Liver (tissue), 9 donors: ENCODE measurements around the gene FMO2. TPM values are rescaled to one million over a fixed set of nuclear protein-coding genes. Genes with fewer than 3 reads are reported as not detected.

Experiments
- DNase-seq: peaks from one replicate; pipeline ENCODE4 v3.0.0-alpha.2; 2017; ENCODE audit warnings: low spot score
- H3K27ac ChIP-seq, 2 donors: one replicate each; pipeline ENCODE4 v1.7.0; 2013; ENCODE audit warnings: inconsistent platforms in 2 of 2, low read length in 2 of 2, control low read depth in 1 of 2, low read depth in 1 of 2, mild to moderate bottlenecking in 1 of 2
- H3K27me3 ChIP-seq, 4 donors: one replicate each; pipeline versions ENCODE4 v1.6.1 to v1.7.0; 2013; ENCODE audit warnings: low read length in 3 of 4, inconsistent platforms in 1 of 4, mild to moderate bottlenecking in 1 of 4, moderate library complexity in 1 of 4; ENCODE audit not compliant: control insufficient read depth in 4 of 4, insufficient read depth in 4 of 4
- H3K36me3 ChIP-seq, 4 donors: one replicate each; pipeline versions ENCODE4 v1.6.1 to v1.7.0; 2013; ENCODE audit warnings: low read length in 3 of 4, mild to moderate bottlenecking in 3 of 4, low read depth in 1 of 4, moderate library complexity in 1 of 4; ENCODE audit not compliant: control insufficient read depth in 4 of 4, insufficient read depth in 3 of 4
- H3K4me1 ChIP-seq, 4 donors: one replicate each; pipeline versions ENCODE4 v1.6.1 to v1.7.0; 2013; ENCODE audit warnings: low read length in 3 of 4, mild to moderate bottlenecking in 3 of 4, moderate library complexity in 1 of 4; ENCODE audit not compliant: control insufficient read depth in 4 of 4, insufficient read depth in 4 of 4
- H3K4me3 ChIP-seq, 3 donors: one replicate each; pipeline versions ENCODE4 v1.6.1 to v1.7.0; 2013; ENCODE audit warnings: low read length in 3 of 3, control low read depth in 1 of 3, low read depth in 1 of 3, mild to moderate bottlenecking in 1 of 3
- H3K9ac ChIP-seq, 2 donors: one replicate each; pipeline ENCODE4 v1.7.0; 2013; ENCODE audit warnings: low read length in 2 of 2, mild to moderate bottlenecking in 2 of 2, moderate library complexity in 2 of 2, control low read depth in 1 of 2, low read depth in 1 of 2
- H3K9me3 ChIP-seq, 4 donors: one replicate each; pipeline versions ENCODE4 v1.6.1 to v1.7.0; 2013; ENCODE audit warnings: low read length in 3 of 4; ENCODE audit not compliant: control insufficient read depth in 4 of 4
- FOXA1 ChIP-seq: IDR thresholded peaks from 2 replicates; pipeline ENCODE4 v1.6.1; 2016; ENCODE audit warnings: antibody characterized with exemption
- JUND ChIP-seq, 2 donors: IDR thresholded peaks; 2 replicates each; pipeline ENCODE4 v1.6.1; 2016; ENCODE audit warnings: antibody characterized with exemption in 2 of 2
- NR2F2 ChIP-seq: IDR thresholded peaks from 2 replicates; pipeline ENCODE4 v1.6.1; 2016; ENCODE audit warnings: antibody characterized with exemption
- RAD21 ChIP-seq, 2 donors: IDR thresholded peaks; 2 replicates each; pipeline ENCODE4 v1.6.1; 2016; ENCODE audit warnings: antibody characterized with exemption in 2 of 2, mild to moderate bottlenecking in 2 of 2
- RXRA ChIP-seq, 2 donors: IDR thresholded peaks; 2 replicates each; pipeline ENCODE4 v1.6.1; 2017 to 2018; ENCODE audit warnings: antibody characterized with exemption in 2 of 2, mild to moderate bottlenecking in 1 of 2
- SP1 ChIP-seq: IDR thresholded peaks from 2 replicates; pipeline ENCODE4 v1.6.1; 2018; ENCODE audit warnings: antibody characterized with exemption, mild to moderate bottlenecking
- TAF1 ChIP-seq: conservative IDR thresholded peaks from 2 replicates; pipeline ENCODE4 v1.6.1; 2016; ENCODE audit warnings: antibody characterized with exemption, mild to moderate bottlenecking
- YY1 ChIP-seq: IDR thresholded peaks from 2 replicates; pipeline ENCODE4 v1.6.1; 2016; ENCODE audit warnings: antibody characterized with exemption, mild to moderate bottlenecking
- WGBS: extraction: QIAGEN DNeasy Blood & Tissue Kit; methylation state at CpG from one replicate; pipeline ENCODE4 v1.1.7; 2013; 5-methylcytosine and 5-hydroxymethylcytosine counted together
- polyA plus RNA-seq, 2 donors: library from polyadenylated mRNA; stranded (reverse) in 1 of 2; unstranded in 1 of 2; fragments of 200-250 nt in 1 of 2; fragments of >200 nt in 1 of 2; fragmentation: Nextera tagmentation in 1 of 2; extraction: Ambion mirVana in 1 of 2; gene quantifications; one replicate each; pipeline versions ENCODE4 v1.2.1 to v1.2.3, GENCODE V29; 2013 to 2015
- total RNA-seq, 2 donors: library from RNA; depleted of rRNA; stranded (reverse); fragments of >200 nt; gene quantifications; one replicate each; pipeline ENCODE4 v1.2.3, GENCODE V29; 2014
- TF ChIP-seq, protein P1 (sequence below): fragments of 150-350 bp; IDR thresholded peaks from 2 replicates; pipeline ENCODE4 v1.5.1; 2017; ENCODE audit warnings: improper control_type of control experiment, low read depth, low read length; ENCODE audit not compliant: missing input control
- TF ChIP-seq, protein P2 (sequence below): IDR thresholded peaks from 2 replicates; pipeline ENCODE4 v1.6.1; 2016; ENCODE audit warnings: antibody characterized with exemption
- donor health status: healthy.
- donor health status: healthy.
- donor health status: healthy.
- donor health status: healthy.
- donor health status: healthy.

Gene FMO2
- total and polyA plus RNA-seq, 4 donors, result 0.14 to 1.6 (median 1.1) TPM

- Histone ChIP-seq H3K4me1 (peaks cover 2 to 9% (median 6%) of the 10 kb centered on the region in 4 donors), H3K9me3 (no peaks in the 10 kb centered on the region), H3K27me3 (no peaks in the 10 kb centered on the region), H3K9ac (no peak overlapping the region), H3K36me3 (no peaks in the 10 kb centered on the region), H3K27ac (no peak overlapping the region), H3K4me3 (no peak overlapping the region)
- no peak for DNase-seq
- WGBS, result 94% methylated on average over 1 of the region's 1 CpG
- no peak for TF ChIP-seq RAD21 (IDR thresholded peaks at IDR 0.05)
Observed at GRCh38 chr1:171174560-171175294, 10.4 kb upstream of the FMO2 start.

DNA sequence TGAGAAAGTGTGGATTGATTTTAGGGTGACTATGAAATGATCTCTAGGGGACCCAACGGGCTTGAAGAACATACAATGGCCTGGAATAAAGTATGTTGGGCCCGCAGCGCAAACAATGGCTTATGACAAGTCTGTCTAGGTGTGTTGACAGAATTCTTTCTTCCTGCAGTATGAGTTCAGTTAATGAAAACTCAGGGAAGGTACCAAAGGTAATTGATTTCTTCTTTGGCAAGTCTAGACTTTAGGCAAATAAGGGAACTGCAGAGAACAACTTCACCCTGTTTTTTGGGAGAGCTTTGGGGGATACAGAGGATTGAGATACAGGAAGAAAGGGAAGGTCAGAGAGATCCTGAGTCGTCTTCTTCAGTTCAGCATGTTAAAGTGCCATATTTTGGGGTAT lies 7.8 kb upstream of the FMO2 start:
- H3K9me3 ChIP-seq, result no peaks in the 10 kb centered on the region
- TF ChIP-seq JUND (IDR thresholded peaks at IDR 0.05) (no peak), RAD21 (IDR thresholded peaks at IDR 0.05) (peak in 1 of 2 donors; percentile 9)
- 35% methylated on average over 4 of the region's 4 CpGs for WGBS

GRCh38 chr1:171179318-171180227 lies 5.5 kb upstream of the FMO2 start:
- Histone ChIP-seq H3K36me3 (no peaks in the 10 kb centered on the region), H3K27ac (no peak overlapping the region), H3K9ac (no peak overlapping the region), H3K4me3 (no peak overlapping the region), H3K4me1 (peaks cover 2 to 9% (median 6%) of the 10 kb centered on the region in 4 donors), H3K27me3 (no peaks in the 10 kb centered on the region), H3K9me3 (no peaks in the 10 kb centered on the region)
- WGBS, result 82% methylated on average over 5 of the region's 5 CpGs
- DNase-seq, result no peak
- TF ChIP-seq RXRA (IDR thresholded peaks at IDR 0.05), result no peak
- TF ChIP-seq, protein P1, sequence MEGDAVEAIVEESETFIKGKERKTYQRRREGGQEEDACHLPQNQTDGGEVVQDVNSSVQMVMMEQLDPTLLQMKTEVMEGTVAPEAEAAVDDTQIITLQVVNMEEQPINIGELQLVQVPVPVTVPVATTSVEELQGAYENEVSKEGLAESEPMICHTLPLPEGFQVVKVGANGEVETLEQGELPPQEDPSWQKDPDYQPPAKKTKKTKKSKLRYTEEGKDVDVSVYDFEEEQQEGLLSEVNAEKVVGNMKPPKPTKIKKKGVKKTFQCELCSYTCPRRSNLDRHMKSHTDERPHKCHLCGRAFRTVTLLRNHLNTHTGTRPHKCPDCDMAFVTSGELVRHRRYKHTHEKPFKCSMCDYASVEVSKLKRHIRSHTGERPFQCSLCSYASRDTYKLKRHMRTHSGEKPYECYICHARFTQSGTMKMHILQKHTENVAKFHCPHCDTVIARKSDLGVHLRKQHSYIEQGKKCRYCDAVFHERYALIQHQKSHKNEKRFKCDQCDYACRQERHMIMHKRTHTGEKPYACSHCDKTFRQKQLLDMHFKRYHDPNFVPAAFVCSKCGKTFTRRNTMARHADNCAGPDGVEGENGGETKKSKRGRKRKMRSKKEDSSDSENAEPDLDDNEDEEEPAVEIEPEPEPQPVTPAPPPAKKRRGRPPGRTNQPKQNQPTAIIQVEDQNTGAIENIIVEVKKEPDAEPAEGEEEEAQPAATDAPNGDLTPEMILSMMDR, result no peak
- no peak for TF ChIP-seq YY1
- TF ChIP-seq, protein P2, sequence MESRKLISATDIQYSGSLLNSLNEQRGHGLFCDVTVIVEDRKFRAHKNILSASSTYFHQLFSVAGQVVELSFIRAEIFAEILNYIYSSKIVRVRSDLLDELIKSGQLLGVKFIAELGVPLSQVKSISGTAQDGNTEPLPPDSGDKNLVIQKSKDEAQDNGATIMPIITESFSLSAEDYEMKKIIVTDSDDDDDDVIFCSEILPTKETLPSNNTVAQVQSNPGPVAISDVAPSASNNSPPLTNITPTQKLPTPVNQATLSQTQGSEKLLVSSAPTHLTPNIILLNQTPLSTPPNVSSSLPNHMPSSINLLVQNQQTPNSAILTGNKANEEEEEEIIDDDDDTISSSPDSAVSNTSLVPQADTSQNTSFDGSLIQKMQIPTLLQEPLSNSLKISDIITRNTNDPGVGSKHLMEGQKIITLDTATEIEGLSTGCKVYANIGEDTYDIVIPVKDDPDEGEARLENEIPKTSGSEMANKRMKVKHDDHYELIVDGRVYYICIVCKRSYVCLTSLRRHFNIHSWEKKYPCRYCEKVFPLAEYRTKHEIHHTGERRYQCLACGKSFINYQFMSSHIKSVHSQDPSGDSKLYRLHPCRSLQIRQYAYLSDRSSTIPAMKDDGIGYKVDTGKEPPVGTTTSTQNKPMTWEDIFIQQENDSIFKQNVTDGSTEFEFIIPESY, result no peak
- no peak for TF ChIP-seq FOXA1
- no peak for TF ChIP-seq NR2F2
- TF ChIP-seq TAF1, result no peak
- no peak for TF ChIP-seq SP1

More for the DNA sequence above, 7.8 kb upstream of the FMO2 start:
- Histone ChIP-seq H3K27me3 (no peaks in the 10 kb centered on the region), H3K4me1 (peaks cover 2 to 9% (median 6%) of the 10 kb centered on the region in 4 donors), H3K27ac (no peak overlapping the region), H3K4me3 (no peak overlapping the region), H3K36me3 (no peaks in the 10 kb centered on the region), H3K9ac (no peak overlapping the region)
- no peak for DNase-seq
